ENCODE results near the gene RIMKLB.
"Not testable (repeated sequence)": the region's sequence is repeated elsewhere in the genome, so short reads cannot be mapped to it uniquely, and the experiment has no call there.

Gene RIMKLB

DNA sequence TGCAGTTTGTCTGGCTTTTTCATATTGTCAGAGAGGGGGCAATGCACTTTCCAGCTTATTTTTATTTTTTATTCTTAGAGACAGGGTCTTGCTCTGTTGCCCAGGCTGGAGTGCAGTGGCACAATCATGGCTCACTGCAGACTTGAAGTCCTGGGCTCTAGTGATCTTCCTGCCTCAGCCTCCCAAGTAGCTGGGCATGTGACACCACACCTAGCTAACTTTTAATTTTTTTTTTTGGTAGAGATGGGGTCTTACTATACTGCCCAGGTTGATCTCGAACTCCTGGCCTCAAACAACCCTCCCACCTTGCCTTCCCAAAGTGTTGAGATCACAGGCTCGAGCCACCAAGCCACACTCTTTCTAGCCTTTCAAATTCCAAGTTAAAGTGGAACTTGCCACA, 120.7 kb downstream of the RIMKLB start:
- H3K36me3 ChIP-seq (ENCODE audit: control insufficient read depth, insufficient read depth, low read length): no peaks in the 10 kb centered on the region
- TF ChIP-seq, protein P1, sequence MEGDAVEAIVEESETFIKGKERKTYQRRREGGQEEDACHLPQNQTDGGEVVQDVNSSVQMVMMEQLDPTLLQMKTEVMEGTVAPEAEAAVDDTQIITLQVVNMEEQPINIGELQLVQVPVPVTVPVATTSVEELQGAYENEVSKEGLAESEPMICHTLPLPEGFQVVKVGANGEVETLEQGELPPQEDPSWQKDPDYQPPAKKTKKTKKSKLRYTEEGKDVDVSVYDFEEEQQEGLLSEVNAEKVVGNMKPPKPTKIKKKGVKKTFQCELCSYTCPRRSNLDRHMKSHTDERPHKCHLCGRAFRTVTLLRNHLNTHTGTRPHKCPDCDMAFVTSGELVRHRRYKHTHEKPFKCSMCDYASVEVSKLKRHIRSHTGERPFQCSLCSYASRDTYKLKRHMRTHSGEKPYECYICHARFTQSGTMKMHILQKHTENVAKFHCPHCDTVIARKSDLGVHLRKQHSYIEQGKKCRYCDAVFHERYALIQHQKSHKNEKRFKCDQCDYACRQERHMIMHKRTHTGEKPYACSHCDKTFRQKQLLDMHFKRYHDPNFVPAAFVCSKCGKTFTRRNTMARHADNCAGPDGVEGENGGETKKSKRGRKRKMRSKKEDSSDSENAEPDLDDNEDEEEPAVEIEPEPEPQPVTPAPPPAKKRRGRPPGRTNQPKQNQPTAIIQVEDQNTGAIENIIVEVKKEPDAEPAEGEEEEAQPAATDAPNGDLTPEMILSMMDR (IDR thresholded peaks at IDR 0.05): no peak
- H3K79me2 ChIP-seq: no peaks in the 10 kb centered on the region
- no peak overlapping the region for H3K27ac ChIP-seq
- no peaks in the 10 kb centered on the region for H3K9me3 ChIP-seq (ENCODE audit: control insufficient read depth, low read length)
- H3K4me1 ChIP-seq: no peaks in the 10 kb centered on the region
- H3K4me2 ChIP-seq (ENCODE audit: low read length): no peak overlapping the region
- H3K4me3 ChIP-seq (ENCODE audit: low read depth, low read length): no peak overlapping the region
- no peaks in the 10 kb centered on the region for H3K27me3 ChIP-seq (ENCODE audit: control insufficient read depth, insufficient read depth, low read length)
- H2AFZ ChIP-seq: no peak overlapping the region
- H3K9ac ChIP-seq: no peak overlapping the region

DNA sequence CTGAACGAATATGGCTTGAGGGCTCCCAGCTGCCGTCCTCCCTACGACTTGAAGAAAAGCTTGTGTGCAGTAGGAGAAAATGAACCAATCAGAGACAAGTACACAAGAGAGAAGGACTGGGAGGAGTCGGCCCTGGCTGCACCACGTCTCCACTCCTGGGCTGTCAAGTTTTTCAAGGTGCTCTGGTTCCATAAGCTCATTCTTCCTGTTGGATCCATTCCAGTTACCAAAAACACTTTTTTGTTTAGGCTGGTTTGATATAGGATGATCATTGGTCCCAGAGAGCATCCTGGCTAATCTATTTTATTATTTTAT, 121.8 kb downstream of the RIMKLB start:
- no peaks in the 10 kb centered on the region for H3K9me3 ChIP-seq (ENCODE audit: control insufficient read depth, low read length)
- no peaks in the 10 kb centered on the region for H3K4me1 ChIP-seq
- no peaks in the 10 kb centered on the region for H3K36me3 ChIP-seq (ENCODE audit: control insufficient read depth, insufficient read depth, low read length)
- no peaks in the 10 kb centered on the region for H3K27me3 ChIP-seq (ENCODE audit: control insufficient read depth, insufficient read depth, low read length)
- H3K27ac ChIP-seq: no peak overlapping the region
- no peak overlapping the region for H2AFZ ChIP-seq
- TF ChIP-seq, protein P1 (IDR thresholded peaks at IDR 0.05): no peak
- no peaks in the 10 kb centered on the region for H3K79me2 ChIP-seq
- no peak overlapping the region for H3K4me2 ChIP-seq (ENCODE audit: low read length)
- no peak overlapping the region for H3K9ac ChIP-seq
- H3K4me3 ChIP-seq (ENCODE audit: low read depth, low read length): no peak overlapping the region

DNA sequence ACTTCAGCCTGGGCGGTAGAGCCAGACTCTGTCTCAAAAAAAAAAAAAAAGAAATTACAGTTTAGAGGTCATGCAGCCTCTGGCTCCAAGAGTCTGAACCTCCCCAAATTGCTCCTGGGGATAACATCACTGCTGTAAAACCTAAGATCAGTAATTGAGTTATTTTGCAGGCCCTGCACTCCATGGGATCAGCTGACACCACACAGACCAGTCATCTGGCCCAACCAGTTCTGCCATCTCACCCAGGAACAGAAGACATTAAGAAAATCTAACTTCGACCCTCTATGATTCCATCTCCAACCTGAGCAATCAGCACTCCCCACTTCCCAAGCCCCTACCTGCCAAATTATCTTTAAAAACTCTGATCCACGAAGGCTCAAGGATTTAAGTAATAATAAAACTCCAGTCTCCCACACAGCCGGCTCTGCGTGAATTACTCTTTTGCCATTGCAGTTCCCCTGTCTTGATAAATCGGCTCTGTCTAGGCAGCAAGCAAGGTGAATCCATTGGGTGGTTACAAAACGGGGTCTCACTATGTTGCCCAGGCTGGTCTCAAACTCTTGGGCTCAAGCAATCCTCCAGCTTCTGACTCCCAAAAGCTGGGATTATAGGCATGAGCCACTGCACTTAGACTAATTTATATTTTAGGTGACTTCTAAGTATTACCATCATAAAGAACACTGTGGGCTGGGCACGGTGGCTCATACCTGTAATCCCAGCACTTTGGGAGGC, 123.1 kb downstream of the RIMKLB start:
- not testable (repeated sequence) for H3K79me2 ChIP-seq; H2AFZ ChIP-seq; H3K4me1 ChIP-seq; H3K27me3 ChIP-seq (ENCODE audit: control insufficient read depth, insufficient read depth, low read length); H3K27ac ChIP-seq; H3K36me3 ChIP-seq (ENCODE audit: control insufficient read depth, insufficient read depth, low read length); H3K4me3 ChIP-seq (ENCODE audit: low read depth, low read length); H3K9ac ChIP-seq; H3K9me3 ChIP-seq (ENCODE audit: control insufficient read depth, low read length); H3K4me2 ChIP-seq (ENCODE audit: low read length)

DNA sequence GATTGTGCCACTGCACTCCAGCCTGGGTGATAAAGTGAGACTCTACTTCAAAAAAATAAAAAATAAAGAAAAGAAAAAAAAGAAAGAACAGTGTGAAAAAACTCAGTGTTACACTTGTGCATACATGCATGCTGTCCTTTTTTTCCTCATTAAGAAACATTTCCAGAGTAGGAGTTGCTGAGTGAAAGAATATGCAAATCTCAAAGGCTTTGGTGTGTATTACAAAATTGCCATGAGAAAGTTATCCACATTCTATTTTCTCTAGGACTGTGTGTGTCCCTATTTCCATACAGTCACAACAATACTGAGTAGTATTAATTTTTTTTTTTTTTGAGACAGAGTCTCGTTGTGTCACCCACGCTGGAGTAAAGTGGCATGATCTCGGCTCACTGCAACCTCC, 123.8 kb downstream of the RIMKLB start:
- TF ChIP-seq, protein P1 (IDR thresholded peaks at IDR 0.05): no peak
- H3K9me3 ChIP-seq (ENCODE audit: control insufficient read depth, low read length): no peaks in the 10 kb centered on the region
- H3K4me1 ChIP-seq: no peaks in the 10 kb centered on the region
- no peaks in the 10 kb centered on the region for H3K36me3 ChIP-seq (ENCODE audit: control insufficient read depth, insufficient read depth, low read length)
- H2AFZ ChIP-seq: no peak overlapping the region
- H3K27me3 ChIP-seq (ENCODE audit: control insufficient read depth, insufficient read depth, low read length): no peaks in the 10 kb centered on the region
- no peak overlapping the region for H3K4me3 ChIP-seq (ENCODE audit: low read depth, low read length)
- H3K9ac ChIP-seq: no peak overlapping the region
- no peak overlapping the region for H3K4me2 ChIP-seq (ENCODE audit: low read length)
- no peak overlapping the region for H3K27ac ChIP-seq
- H3K79me2 ChIP-seq: no peaks in the 10 kb centered on the region

DNA sequence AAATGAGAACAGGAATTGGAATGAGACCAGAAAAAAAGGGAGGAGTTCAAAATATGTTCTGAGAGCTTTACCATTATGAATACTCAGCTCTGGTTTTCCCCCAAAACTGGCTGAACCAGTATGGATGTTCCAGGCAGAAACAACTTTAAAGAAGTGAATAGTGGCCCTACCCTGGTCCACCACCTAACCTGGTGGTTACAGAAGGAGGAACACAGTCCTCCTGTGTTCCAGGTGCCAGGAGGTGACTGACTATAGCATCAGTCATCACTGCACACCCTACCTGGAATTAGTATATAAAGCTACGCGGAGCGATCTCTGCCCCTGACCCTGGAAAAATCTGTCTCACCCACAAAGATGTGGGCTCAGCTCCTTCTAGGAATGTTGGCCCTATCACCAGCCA, 124.5 kb downstream of the RIMKLB start, which contains the start of gene A2ML1:
TSS of gene A2ML1 (plus strand) at position 324 of the 400 bp plus-strand sequence. CDS start at position 355, 31 bp downstream.
- H3K9me3 ChIP-seq (ENCODE audit: control insufficient read depth, low read length): no peaks in the 10 kb centered on the region
- no peak within 1 kb of the TSS for H2AFZ ChIP-seq
- H3K9ac ChIP-seq: no peak within 1 kb of the TSS
- no peaks in the 10 kb centered on the region for H3K79me2 ChIP-seq
- H3K4me2 ChIP-seq (ENCODE audit: low read length): no peak within 1 kb of the TSS
- no peaks in the 10 kb centered on the region for H3K27me3 ChIP-seq (ENCODE audit: control insufficient read depth, insufficient read depth, low read length)
- no peaks in the 10 kb centered on the region for H3K36me3 ChIP-seq (ENCODE audit: control insufficient read depth, insufficient read depth, low read length)
- H3K4me3 ChIP-seq (ENCODE audit: low read depth, low read length): no peak within 1 kb of the TSS
- peaks cover 4% of the 10 kb centered on the region for H3K4me1 ChIP-seq
- TF ChIP-seq, protein P1 (IDR thresholded peaks at IDR 0.05): no peak
- H3K27ac ChIP-seq: no peak within 1 kb of the TSS

Measured in parathyroid adenoma (tissue), 2 donors.